Activated B cell treated with CpG ODN at 0.5 μM for 24 hours (primary cell): ENCODE measurements around the gene ANO1. TPM values are rescaled to one million over a fixed set of nuclear protein-coding genes. Genes with fewer than 3 reads are reported as not detected.

ENCODE experiments used
- ATAC-seq: fragments of 200-7000 bp; cut with Tn5 transposase; one replicate; pipeline ENCODE4 v1.10.0; 2021; ENCODE audit warnings: low read depth, mild to moderate bottlenecking, moderate library complexity
- CTCF ChIA-PET: fragments of 350-600 bp; sonication (Branson Sonifier 250); formaldehyde crosslinking; loops from one replicate; lab custom pipeline; 2021; ENCODE audit warnings: antibody characterized with exemption; lab: Charles Lee
- POLR2A ChIA-PET: fragments of 350-600 bp; sonication (Branson Sonifier 250); formaldehyde crosslinking; loops from one replicate; lab custom pipeline; 2021; ENCODE audit warnings: antibody characterized with exemption; lab: Charles Lee
- DNase-seq: peaks from one replicate; pipeline ENCODE4 v3.0.0; 2022
- H3K27ac Mint-ChIP-seq: one replicate; pipeline ENCODE4 v1.8.0; 2020; ENCODE audit warnings: mixed read lengths
- H3K27me3 Mint-ChIP-seq: one replicate; pipeline ENCODE4 v1.8.0; 2021; ENCODE audit warnings: mixed read lengths
- H3K36me3 Mint-ChIP-seq: one replicate; pipeline ENCODE4 v1.8.0; 2021; ENCODE audit warnings: low read depth, mixed read lengths
- H3K4me1 Mint-ChIP-seq: one replicate; pipeline ENCODE4 v1.8.0; 2021; ENCODE audit warnings: mixed read lengths
- H3K4me3 Mint-ChIP-seq: one replicate; pipeline ENCODE4 v1.8.0; 2020; ENCODE audit warnings: mild to moderate bottlenecking, mixed read lengths
- H3K9me3 Mint-ChIP-seq: one replicate; pipeline ENCODE4 v1.8.0; 2020; ENCODE audit warnings: mixed read lengths
- CTCF ChIP-seq: fragments of 200-600 bp; IDR thresholded peaks from one replicate; pipeline ENCODE4 v1.8.0; 2022; ENCODE audit warnings: antibody characterized with exemption, mild to moderate bottlenecking
- intact Hi-C: fragments of 100-400 bp; cut with micrococcal nuclease; formaldehyde crosslinking; loops from one replicate; pipeline ENCODE4 v1.15.1; 2024
- total RNA-seq: library from RNA; stranded (reverse); gene quantifications from 2 replicates; pipeline ENCODE4 v1.2.3, GENCODE V29; 2022

ANO1 gene
- total RNA-seq, 1 donor from 2014 or later, result not detected

GRCh38 chr11:70129051-70129592 lies 51.0 kb downstream of the ANO1 start:
- Mint-ChIP-seq H3K9me3 (no peaks in the 10 kb centered on the region), H3K27ac (no peak overlapping the region), H3K36me3 (no peaks in the 10 kb centered on the region), H3K4me1 (no peaks in the 10 kb centered on the region), H3K4me3 (no peak overlapping the region), H3K27me3 (no peaks in the 10 kb centered on the region)
- CTCF ChIA-PET, result no interaction called here
- no peak for TF ChIP-seq CTCF
- DNase-seq, result no peak
- intact Hi-C loops, result no loop called here
- no peak for ATAC-seq
- POLR2A ChIA-PET, result interaction anchor here (0.7 kb wide), 1 partner anchor 316 kb away, joined by 5 read pairs; no protein-coding TSS in a partner anchor

- no peak for ATAC-seq
- H3K36me3 Mint-ChIP-seq, result no peaks in the 10 kb centered on the region
- no peak for TF ChIP-seq CTCF
- ChIA-PET CTCF (no interaction called here), POLR2A (no interaction called here)
- intact Hi-C loops, result no loop called here
- DNase-seq, result no peak
- no peaks in the 10 kb centered on the region for H3K4me1 Mint-ChIP-seq
- H3K4me3 Mint-ChIP-seq, result no peak overlapping the region
- no peak overlapping the region for H3K27ac Mint-ChIP-seq
- no peaks in the 10 kb centered on the region for H3K9me3 Mint-ChIP-seq
- H3K27me3 Mint-ChIP-seq, result no peaks in the 10 kb centered on the region
Measured at GRCh38 chr11:70130636-70131035, 52.5 kb downstream of the ANO1 start.

GRCh38 chr11:70131606-70132190 lies 53.6 kb downstream of the ANO1 start:
- H3K9me3 Mint-ChIP-seq, result no peaks in the 10 kb centered on the region
- H3K36me3 Mint-ChIP-seq, result no peaks in the 10 kb centered on the region
- H3K27ac Mint-ChIP-seq, result no peak overlapping the region
- DNase-seq (no peak), ATAC-seq (no peak)
- H3K4me1 Mint-ChIP-seq, result no peaks in the 10 kb centered on the region
- POLR2A ChIA-PET, result no interaction called here
- CTCF ChIA-PET, result no interaction called here
- intact Hi-C loops, result no loop called here
- no peak overlapping the region for H3K4me3 Mint-ChIP-seq
- no peak for TF ChIP-seq CTCF
- no peaks in the 10 kb centered on the region for H3K27me3 Mint-ChIP-seq

GRCh38 chr11:70132641-70133040 lies 54.5 kb downstream of the ANO1 start:
- no peak for TF ChIP-seq CTCF
- Mint-ChIP-seq H3K27me3 (no peaks in the 10 kb centered on the region), H3K27ac (no peak overlapping the region), H3K4me3 (no peak overlapping the region), H3K36me3 (no peaks in the 10 kb centered on the region), H3K4me1 (no peaks in the 10 kb centered on the region), H3K9me3 (no peaks in the 10 kb centered on the region)
- DNase-seq, result no peak
- ChIA-PET POLR2A (no interaction called here), CTCF (no interaction called here)
- ATAC-seq, result no peak
- intact Hi-C loops, result no loop called here

- H3K4me1 Mint-ChIP-seq, result no peaks in the 10 kb centered on the region
- ChIA-PET POLR2A (interaction anchor here (0.6 kb wide), 1 partner anchor 172 kb away, joined by 5 read pairs; no protein-coding TSS in a partner anchor), CTCF (no interaction called here)
- intact Hi-C loops, result no loop called here
- TF ChIP-seq CTCF, result no peak
- no peaks in the 10 kb centered on the region for H3K9me3 Mint-ChIP-seq
- H3K27me3 Mint-ChIP-seq, result peaks cover under 1% of the 10 kb centered on the region
- H3K36me3 Mint-ChIP-seq, result no peaks in the 10 kb centered on the region
- no peak for DNase-seq
- ATAC-seq, result no peak
- no peak overlapping the region for H3K4me3 Mint-ChIP-seq
- no peak overlapping the region for H3K27ac Mint-ChIP-seq
Measured at GRCh38 chr11:70133771-70134335, 55.7 kb downstream of the ANO1 start.
